SK-MEL-5 (cell line): ENCODE data around the gene DAZAP1. TPM values are rescaled to one million over a fixed set of nuclear protein-coding genes. Genes with fewer than 3 reads are reported as not detected.

Source experiments
- DNase-seq: peaks from one replicate; pipeline ENCODE4 v3.0.0-alpha.2; 2016; ENCODE audit warnings: low read depth, low spot score
- in situ Hi-C: cut with HindIII; loops from 2 replicates; pipeline ENCODE4 v1.10.0; 2016; ENCODE audit warnings: low sequenced_read_pairs, high pct_unique_total_duplicates, low pct_unique_long_range_greater_than_20kb
- total RNA-seq: library from RNA; depleted of rRNA; stranded (reverse); fragments of >200 nt; shearing (Covaris generic); gene quantifications from 2 replicates; pipeline ENCODE4 v1.2.3, GENCODE V29; 2014

DAZAP1 gene
- total RNA-seq, 1 experiment from 2014 or later = 71.7 TPM

- DNase-seq = peak; percentile 62
- in situ Hi-C loops = no loop called here
Measured at GRCh38 chr19:1445185-1445931, 38.0 kb downstream of the DAZAP1 start.

GRCh38 chr19:1445932-1446712 is 38.7 kb downstream of the DAZAP1 start:
- peak; percentile 42 for DNase-seq
- in situ Hi-C loops = no loop called here

DNA sequence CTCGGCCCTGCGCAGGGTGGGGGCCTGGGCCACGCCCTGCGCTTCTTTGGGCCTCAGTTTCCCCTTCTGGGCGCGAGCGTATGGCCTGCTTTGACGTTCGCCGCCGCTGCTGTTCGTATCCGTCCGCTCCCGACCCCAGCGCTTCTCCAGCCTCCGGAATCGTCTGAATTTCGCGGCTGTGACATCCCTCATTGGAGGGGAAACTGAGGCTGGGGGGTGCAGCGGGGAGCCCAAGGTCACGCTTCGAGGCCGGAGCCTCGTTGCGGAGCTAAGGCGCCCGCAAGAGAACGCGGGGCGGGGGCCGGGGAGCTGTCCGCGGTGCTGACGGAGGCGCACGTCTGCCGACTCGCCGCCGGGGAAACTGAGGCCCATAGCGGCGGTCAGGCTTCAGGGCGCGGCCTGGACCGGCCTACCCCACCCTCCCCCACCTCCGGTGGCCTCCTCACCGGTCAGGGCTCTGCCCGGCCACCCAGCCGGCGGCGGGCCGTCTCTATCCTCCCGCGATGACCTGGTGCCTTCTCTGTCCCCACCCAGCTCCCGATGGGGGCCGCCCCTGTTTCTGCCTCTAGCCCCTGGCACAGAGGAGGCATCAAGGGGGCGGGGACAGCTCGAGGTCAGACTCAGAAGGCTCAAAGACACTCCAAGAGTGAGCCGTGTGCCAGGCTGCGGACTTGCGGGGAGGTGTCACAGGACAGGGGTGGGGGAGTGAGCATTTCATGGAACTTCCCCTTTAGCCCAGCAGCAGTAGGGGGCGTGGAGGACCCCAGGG is 39.5 kb downstream of the DAZAP1 start:
- in situ Hi-C loops = no loop called here
- DNase-seq = no peak

DNA sequence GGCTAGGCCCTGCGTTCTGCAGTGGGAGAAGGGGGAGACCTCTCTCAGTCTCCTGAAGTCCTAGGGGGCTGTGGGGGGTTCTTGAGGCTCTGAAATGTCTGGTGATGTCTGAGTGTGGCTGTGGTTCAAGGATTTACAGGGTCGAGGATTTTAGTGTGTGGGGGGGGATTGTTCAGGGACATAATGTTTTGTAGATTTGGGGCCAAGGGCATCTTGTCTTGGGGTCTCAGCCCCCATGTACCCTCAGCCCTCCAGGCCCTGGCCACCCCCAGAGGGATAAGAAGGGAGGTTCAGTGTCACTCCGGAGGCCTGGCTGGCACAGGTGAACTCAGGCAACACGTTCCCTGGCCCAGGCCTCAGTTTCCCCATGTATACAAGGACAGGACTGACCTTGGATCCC is 40.1 kb downstream of the DAZAP1 start:
- in situ Hi-C loops = no loop called here
- DNase-seq = no peak

- in situ Hi-C loops = no loop called here
- DNase-seq = no peak
Measured at GRCh38 chr19:1447944-1448343, 40.6 kb downstream of the DAZAP1 start.

- peak; percentile 55 for DNase-seq
- in situ Hi-C loops = no loop called here
Measured at GRCh38 chr19:1449467-1450442, 42.4 kb downstream of the DAZAP1 start, which contains the start of gene APC2. Gene APC2 (plus strand): TSS chr19:1450121. CDS start chr19:1453002, 2,881 bp downstream.

GRCh38 chr19:1450735-1451731 is 43.6 kb downstream of the DAZAP1 start:
- DNase-seq = no peak
- in situ Hi-C loops = no loop called here

DNA sequence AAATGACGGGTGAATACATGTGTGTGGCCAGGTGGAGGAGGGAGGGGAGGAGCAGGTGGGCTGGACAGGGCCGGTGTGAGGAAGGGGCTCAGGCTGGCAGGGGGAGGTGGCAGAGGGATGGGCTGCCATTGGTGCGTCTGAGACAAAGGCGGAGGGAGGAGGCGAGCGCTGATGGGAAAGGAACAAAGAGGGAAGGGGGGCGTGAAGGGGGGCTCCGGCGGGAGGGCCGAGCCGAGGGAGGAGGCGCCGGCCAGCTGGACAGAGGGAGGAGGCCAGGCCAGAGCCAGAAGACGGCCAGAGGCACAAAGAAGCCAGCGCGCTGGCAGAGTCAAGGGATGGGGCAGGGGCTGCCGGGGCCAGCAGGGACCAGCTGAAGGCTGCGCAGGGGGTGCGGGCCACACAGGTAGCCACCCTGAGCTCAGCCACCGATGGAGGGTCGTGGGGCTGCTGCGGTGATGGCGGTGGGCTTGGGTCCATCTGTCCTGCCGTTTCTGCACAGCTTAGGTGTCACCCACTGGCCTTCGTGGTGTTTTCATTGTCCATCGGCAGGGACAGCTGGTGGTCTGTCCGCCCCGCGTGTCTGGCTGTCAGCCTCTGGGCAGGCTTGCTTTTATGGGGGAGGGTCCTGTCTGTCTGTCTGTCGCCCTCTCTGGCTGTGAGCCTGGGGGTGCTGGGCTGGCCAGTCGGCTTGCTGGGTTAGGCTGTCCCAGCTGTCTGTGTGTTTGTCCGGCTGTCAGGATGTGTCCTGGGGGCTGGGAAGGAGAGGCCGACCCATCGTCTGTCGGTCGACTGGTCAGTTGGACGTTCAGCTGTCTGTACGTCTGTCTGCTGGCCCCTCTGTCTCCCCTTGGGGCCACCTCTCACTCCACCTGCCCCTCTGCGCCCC is 44.8 kb downstream of the DAZAP1 start:
- in situ Hi-C loops = no loop called here
- DNase-seq = no peak

- in situ Hi-C loops = no loop called here
Measured at GRCh38 chr19:1452802-1453524, 45.6 kb downstream of the DAZAP1 start.

GRCh38 chr19:1453525-1454364 is 46.4 kb downstream of the DAZAP1 start:
- in situ Hi-C loops = no loop called here
- peak; percentile 78 for DNase-seq

More at GRCh38 chr19:1452802-1453524, 45.6 kb downstream of the DAZAP1 start:
- DNase-seq = no peak

GRCh38 chr19:1455002-1455335 is 47.6 kb downstream of the DAZAP1 start:
- no peak for DNase-seq
- in situ Hi-C loops = no loop called here

DNA sequence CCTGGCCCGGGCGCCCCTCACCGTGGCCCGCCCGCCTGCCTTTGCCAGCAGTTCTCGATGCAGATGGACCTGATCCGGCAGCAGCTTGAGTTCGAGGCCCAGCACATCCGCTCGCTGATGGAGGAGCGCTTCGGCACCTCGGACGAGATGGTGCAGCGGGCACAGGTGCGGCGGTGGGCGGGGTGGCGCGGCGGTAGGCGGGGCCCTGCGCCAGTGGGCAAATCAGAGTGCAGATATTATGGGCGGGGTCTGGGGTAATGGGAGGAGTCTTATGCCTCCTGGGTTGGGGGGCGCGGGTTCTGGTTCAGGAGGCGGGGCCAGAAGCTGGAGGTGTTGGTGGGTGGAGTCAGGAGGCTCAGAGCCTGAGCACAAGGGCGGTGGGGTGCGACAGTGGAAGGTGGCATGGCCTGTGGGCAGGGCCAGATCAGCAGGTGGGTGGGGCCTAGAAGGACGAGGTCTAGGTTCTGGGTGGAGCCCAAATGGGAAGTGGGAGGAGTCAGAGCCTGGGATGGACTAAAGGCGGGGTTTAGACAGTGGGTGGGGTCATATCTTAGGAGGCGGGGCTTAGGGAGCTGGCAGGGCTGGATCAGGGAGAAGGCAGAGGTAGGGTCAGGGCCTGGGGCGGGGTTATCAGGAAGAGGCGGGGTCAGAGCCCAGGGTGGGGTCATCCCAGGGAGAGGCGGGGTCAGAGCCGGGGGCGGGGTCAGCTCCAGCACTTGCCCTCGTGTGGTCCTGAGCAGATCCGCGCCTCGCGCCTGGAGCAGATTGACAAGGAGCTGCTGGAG is 48.1 kb downstream of the DAZAP1 start:
- peak; percentile 79 for DNase-seq
- in situ Hi-C loops = no loop called here
